ENCODE results near the gene C10orf105. TPM values are rescaled to one million over a fixed set of nuclear protein-coding genes. Genes with fewer than 3 reads are reported as not detected.

The C10orf105 gene
- total RNA-seq, 1 experiment from 2014 or later, result not detected

- H2AFZ ChIP-seq (ENCODE audit: low read length), result no peak overlapping the region
- TF ChIP-seq CTCF (conservative IDR thresholded peaks at IDR 0.05; ENCODE audit: low read depth, low read length), result no peak
- no peak for TF ChIP-seq EZH2phosphoT487 (IDR thresholded peaks at IDR 0.05; ENCODE audit: borderline replicate concordance, low read length)
- H3K9me3 ChIP-seq (ENCODE audit: low read length), result no peaks in the 10 kb centered on the region
- POLR2A ChIA-PET (ENCODE audit: unreplicated experiment), result no interaction called here
- H3K79me2 ChIP-seq (ENCODE audit: low read length), result no peaks in the 10 kb centered on the region
- no peaks in the 10 kb centered on the region for H3K4me1 ChIP-seq (ENCODE audit: insufficient read depth, low read length)
- no peak for DNase-seq
- ATAC-seq, result no peak
- H3K4me3 ChIP-seq (ENCODE audit: low read length), result no peak overlapping the region
- no peak overlapping the region for H3K4me2 ChIP-seq (ENCODE audit: low read length)
- no peak overlapping the region for H3K27ac ChIP-seq (ENCODE audit: low read length)
- no peaks in the 10 kb centered on the region for H3K9me2 ChIP-seq (replicated peaks; ENCODE audit: low read length)
- H3K27me3 ChIP-seq (ENCODE audit: low read length), result no peaks in the 10 kb centered on the region
- no peaks in the 10 kb centered on the region for H4K20me1 ChIP-seq (ENCODE audit: low read length)
- no peaks in the 10 kb centered on the region for H3F3A ChIP-seq (ENCODE audit: low read length, unreplicated experiment)
- no TSS peak for BruUV-seq (replicated peaks)
- CTCF ChIA-PET, result no interaction called here
- H3K36me3 ChIP-seq (ENCODE audit: low read depth, low read length), result no peaks in the 10 kb centered on the region
- intact Hi-C loops (cut with micrococcal nuclease), result no loop called here
- H3K9ac ChIP-seq (ENCODE audit: low read length), result no peak overlapping the region
These were observed 30.7 kb upstream of the C10orf105 start for GRCh38 chr10:71750124-71750841.

GRCh38 chr10:71749396-71749795 lies 29.8 kb upstream of the C10orf105 start:
- no peak for ATAC-seq

More at GRCh38 chr10:71749396-71749795, 29.8 kb upstream of the C10orf105 start:
- Histone ChIP-seq H4K20me1 (ENCODE audit: low read length) (no peaks in the 10 kb centered on the region), H3K9me2 (replicated peaks; ENCODE audit: low read length) (no peaks in the 10 kb centered on the region), H3K9me3 (ENCODE audit: low read length) (no peaks in the 10 kb centered on the region), H2AFZ (ENCODE audit: low read length) (no peak overlapping the region), H3F3A (ENCODE audit: low read length, unreplicated experiment) (no peaks in the 10 kb centered on the region), H3K27me3 (ENCODE audit: low read length) (no peaks in the 10 kb centered on the region), H3K79me2 (ENCODE audit: low read length) (no peaks in the 10 kb centered on the region), H3K4me2 (ENCODE audit: low read length) (no peak overlapping the region), H3K4me3 (ENCODE audit: low read length) (no peak overlapping the region), H3K27ac (ENCODE audit: low read length) (no peak overlapping the region), H3K4me1 (ENCODE audit: insufficient read depth, low read length) (no peaks in the 10 kb centered on the region), H3K36me3 (ENCODE audit: low read depth, low read length) (no peaks in the 10 kb centered on the region), H3K9ac (ENCODE audit: low read length) (no peak overlapping the region)
- no peak for DNase-seq
- POLR2A ChIA-PET (ENCODE audit: unreplicated experiment), result no interaction called here
- BruUV-seq (replicated peaks), result no TSS peak
- CTCF ChIA-PET, result no interaction called here
- intact Hi-C loops (cut with micrococcal nuclease), result no loop called here
- no peak for TF ChIP-seq EZH2 (IDR thresholded peaks at IDR 0.05; ENCODE audit: low read length, unreplicated experiment)
- no peak for TF ChIP-seq CTCF (conservative IDR thresholded peaks at IDR 0.05; ENCODE audit: low read depth, low read length)
- TF ChIP-seq EZH2phosphoT487 (IDR thresholded peaks at IDR 0.05; ENCODE audit: borderline replicate concordance, low read length), result no peak

Measured in PC-3 (cell line).